Measurements from ENCODE around the gene MBNL1.

The MBNL1 gene

GRCh38 chr3:152448091-152448490, 179.4 kb downstream of the MBNL1 start:
- no peak for DNase-seq (ENCODE audit: low spot score)

GRCh38 chr3:152452318-152452717, 183.6 kb downstream of the MBNL1 start:
- DNase-seq (ENCODE audit: low spot score): no peak

- no peak for DNase-seq (ENCODE audit: low spot score)
These were observed 185.5 kb downstream of the MBNL1 start for GRCh38 chr3:152454076-152454875.

GRCh38 chr3:152455989-152456388, 187.3 kb downstream of the MBNL1 start:
- no peak for DNase-seq (ENCODE audit: low spot score)

- no peak for DNase-seq (ENCODE audit: low spot score)
These were observed 189.0 kb downstream of the MBNL1 start for GRCh38 chr3:152457500-152458375.

GRCh38 chr3:152458376-152459117, 189.8 kb downstream of the MBNL1 start:
- no peak for DNase-seq (ENCODE audit: low spot score)

GRCh38 chr3:152459118-152459515, 190.4 kb downstream of the MBNL1 start:
- DNase-seq (ENCODE audit: low spot score): no peak

- no peak for DNase-seq (ENCODE audit: low spot score)
These were observed 190.8 kb downstream of the MBNL1 start for GRCh38 chr3:152459572-152459971.

GRCh38 chr3:152460936-152461335, 192.2 kb downstream of the MBNL1 start:
- no peak for DNase-seq (ENCODE audit: low spot score)

GRCh38 chr3:152461460-152461859, 192.7 kb downstream of the MBNL1 start:
- DNase-seq (ENCODE audit: low spot score): no peak

GRCh38 chr3:152466784-152467183, 198.1 kb downstream of the MBNL1 start:
- no peak for DNase-seq (ENCODE audit: low spot score)

- no peak for DNase-seq (ENCODE audit: low spot score)
These were observed 200.7 kb downstream of the MBNL1 start for GRCh38 chr3:152469248-152470025.

GRCh38 chr3:152470095-152470494, 201.4 kb downstream of the MBNL1 start:
- DNase-seq (ENCODE audit: low spot score): no peak

GRCh38 chr3:152470893-152471292, 202.2 kb downstream of the MBNL1 start:
- no peak for DNase-seq (ENCODE audit: low spot score)

- peak; percentile 71 for DNase-seq (ENCODE audit: low spot score)
These were observed 203.3 kb downstream of the MBNL1 start for GRCh38 chr3:152471814-152472671.

GRCh38 chr3:152472672-152472954, 203.9 kb downstream of the MBNL1 start:
- DNase-seq (ENCODE audit: low spot score): no peak

GRCh38 chr3:152474585-152474984, 205.9 kb downstream of the MBNL1 start:
- no peak for DNase-seq (ENCODE audit: low spot score)

- DNase-seq (ENCODE audit: low spot score): no peak
These were observed 208.7 kb downstream of the MBNL1 start for GRCh38 chr3:152477422-152477821.

GRCh38 chr3:152480282-152480953, 211.7 kb downstream of the MBNL1 start:
- DNase-seq (ENCODE audit: low spot score): no peak

- no peak for DNase-seq (ENCODE audit: low spot score)
These were observed 217.6 kb downstream of the MBNL1 start for GRCh38 chr3:152486364-152486763.

Data from putamen (tissue), 1 donor.